Breast epithelium (tissue), 3 donors: Measurements from ENCODE around the gene PCGF6.

Experiments
- POLR2A ChIP-seq: fragments of 450-650 bp; IDR thresholded peaks from one replicate; pipeline ENCODE4 v1.6.1; 2016; ENCODE audit warnings: antibody characterized with exemption, mild to moderate bottlenecking, moderate library complexity
- POLR2AphosphoS5 ChIP-seq, 3 donors: sonication (generic); formaldehyde crosslinking; IDR thresholded peaks; one replicate each; pipeline ENCODE4 v1.6.1; 2017; ENCODE audit warnings: antibody characterized with exemption in 3 of 3
- TF ChIP-seq, protein P1 (sequence below), 3 donors: fragments of 450-650 bp; IDR thresholded peaks; one replicate each; pipeline ENCODE4 v1.5.1; 2016 to 2017; ENCODE audit warnings: antibody characterized with exemption in 3 of 3, mild to moderate bottlenecking in 3 of 3, moderate library complexity in 3 of 3

DNA sequence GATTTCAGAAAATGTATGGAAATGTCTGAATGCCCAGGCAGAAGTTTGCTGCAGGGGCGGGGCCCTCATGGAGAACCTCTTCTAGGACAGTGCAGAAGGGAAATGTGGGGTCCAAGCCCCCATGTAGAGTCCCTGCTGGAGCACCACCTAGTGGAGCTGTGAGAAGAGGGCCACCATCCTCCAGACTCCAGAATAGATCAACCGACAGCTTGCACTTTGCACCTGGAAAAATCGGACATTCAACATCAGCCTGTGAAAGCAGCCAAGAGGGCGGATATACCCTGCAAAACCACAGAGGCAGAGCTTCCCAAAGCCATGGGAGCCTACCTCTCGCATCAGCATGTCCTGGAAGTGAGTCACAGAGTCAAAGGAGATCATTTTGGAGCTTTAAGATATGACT, 91.0 kb downstream of the PCGF6 start:
- TF ChIP-seq, protein P1, sequence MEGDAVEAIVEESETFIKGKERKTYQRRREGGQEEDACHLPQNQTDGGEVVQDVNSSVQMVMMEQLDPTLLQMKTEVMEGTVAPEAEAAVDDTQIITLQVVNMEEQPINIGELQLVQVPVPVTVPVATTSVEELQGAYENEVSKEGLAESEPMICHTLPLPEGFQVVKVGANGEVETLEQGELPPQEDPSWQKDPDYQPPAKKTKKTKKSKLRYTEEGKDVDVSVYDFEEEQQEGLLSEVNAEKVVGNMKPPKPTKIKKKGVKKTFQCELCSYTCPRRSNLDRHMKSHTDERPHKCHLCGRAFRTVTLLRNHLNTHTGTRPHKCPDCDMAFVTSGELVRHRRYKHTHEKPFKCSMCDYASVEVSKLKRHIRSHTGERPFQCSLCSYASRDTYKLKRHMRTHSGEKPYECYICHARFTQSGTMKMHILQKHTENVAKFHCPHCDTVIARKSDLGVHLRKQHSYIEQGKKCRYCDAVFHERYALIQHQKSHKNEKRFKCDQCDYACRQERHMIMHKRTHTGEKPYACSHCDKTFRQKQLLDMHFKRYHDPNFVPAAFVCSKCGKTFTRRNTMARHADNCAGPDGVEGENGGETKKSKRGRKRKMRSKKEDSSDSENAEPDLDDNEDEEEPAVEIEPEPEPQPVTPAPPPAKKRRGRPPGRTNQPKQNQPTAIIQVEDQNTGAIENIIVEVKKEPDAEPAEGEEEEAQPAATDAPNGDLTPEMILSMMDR (IDR thresholded peaks at IDR 0.05), result no peak
- TF ChIP-seq POLR2A (no peak), POLR2AphosphoS5 (IDR thresholded peaks at IDR 0.05) (no peak)
